Tibial artery (tissue), 4 donors: Measurements from ENCODE around the gene CSMD2.

Source experiments
- DNase-seq, 2 donors: peaks; one replicate each; pipeline ENCODE4 v3.0.0-alpha.2; 2019
- H3K27ac ChIP-seq, 2 donors: fragments of 200-600 bp; sonication (generic) in 1 of 2; 1 replicate in 1 of 2; 2 replicates in 1 of 2; pipeline ENCODE4 v1.5.1; 2018 to 2019; ENCODE audit warnings: mild to moderate bottlenecking in 1 of 2
- H3K27me3 ChIP-seq, 2 donors: fragments of 200-600 bp; sonication (generic) in 1 of 2; one replicate each; pipeline versions ENCODE4 v1.5.1 to v1.6.0; 2016 to 2019
- H3K36me3 ChIP-seq, 3 donors: fragments of 200-600 bp; sonication (generic) in 2 of 3; one replicate each; pipeline ENCODE4 v1.5.1; 2016 to 2019; ENCODE audit warnings: mild to moderate bottlenecking in 2 of 3
- H3K4me1 ChIP-seq, 4 donors: fragments of 200-600 bp; sonication (generic) in 2 of 4; 1 replicate in 3 of 4; 2 replicates in 1 of 4; pipeline ENCODE4 v1.5.1; 2016 to 2019
- H3K4me3 ChIP-seq, 2 donors: fragments of 200-600 bp; sonication (generic) in 1 of 2; 1 replicate in 1 of 2; 2 replicates in 1 of 2; pipeline ENCODE4 v1.5.1; 2018 to 2019; ENCODE audit warnings: mild to moderate bottlenecking in 2 of 2
- H3K9me3 ChIP-seq, 3 donors: fragments of 200-600 bp; sonication (generic) in 1 of 3; one replicate each; pipeline ENCODE4 v1.5.1; 2016 to 2019
- intact Hi-C: fragments of 100-400 bp; cut with DNase I; formaldehyde crosslinking; loops from one replicate; pipeline ENCODE4 v1.15.0; 2023; ENCODE audit warnings: low total_unique reads
- TF ChIP-seq, protein P1 (sequence below), 2 experiments: fragments of 200-600 bp in 1 of 2; fragments of 450-650 bp in 1 of 2; IDR thresholded peaks; one replicate each; pipeline ENCODE4 v1.5.1; 2017 to 2019; ENCODE audit warnings: antibody characterized with exemption in 2 of 2, mild to moderate bottlenecking in 1 of 2, moderate library complexity in 1 of 2

CSMD2 gene

DNA sequence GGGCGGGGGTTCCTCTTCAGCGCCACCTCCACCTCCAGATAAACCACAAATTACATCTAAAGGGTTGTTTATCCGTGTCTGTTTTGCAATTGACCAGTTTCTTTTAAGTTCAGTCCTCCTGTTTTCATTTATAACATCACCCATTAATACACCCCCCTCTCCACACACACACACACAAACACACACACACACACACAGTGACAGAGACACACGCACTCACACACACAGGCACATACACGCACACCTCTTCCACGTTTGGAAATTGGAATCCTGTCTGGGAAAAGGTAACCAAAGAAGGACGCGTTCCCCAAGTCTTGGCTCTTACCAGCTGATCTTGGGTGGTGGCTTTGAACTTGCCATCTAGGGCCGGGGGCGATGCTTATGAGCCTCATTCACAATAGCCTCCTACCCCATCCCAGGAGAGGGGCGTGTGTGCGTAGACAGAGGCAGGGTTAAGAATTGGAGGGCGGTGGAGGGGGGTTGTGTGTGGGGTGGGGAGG lies 442 bp upstream of the CSMD2 start:
- H3K4me3 ChIP-seq, result peak overlapping the region; percentile 35 to 53
- no peak for DNase-seq
- TF ChIP-seq, protein P1, sequence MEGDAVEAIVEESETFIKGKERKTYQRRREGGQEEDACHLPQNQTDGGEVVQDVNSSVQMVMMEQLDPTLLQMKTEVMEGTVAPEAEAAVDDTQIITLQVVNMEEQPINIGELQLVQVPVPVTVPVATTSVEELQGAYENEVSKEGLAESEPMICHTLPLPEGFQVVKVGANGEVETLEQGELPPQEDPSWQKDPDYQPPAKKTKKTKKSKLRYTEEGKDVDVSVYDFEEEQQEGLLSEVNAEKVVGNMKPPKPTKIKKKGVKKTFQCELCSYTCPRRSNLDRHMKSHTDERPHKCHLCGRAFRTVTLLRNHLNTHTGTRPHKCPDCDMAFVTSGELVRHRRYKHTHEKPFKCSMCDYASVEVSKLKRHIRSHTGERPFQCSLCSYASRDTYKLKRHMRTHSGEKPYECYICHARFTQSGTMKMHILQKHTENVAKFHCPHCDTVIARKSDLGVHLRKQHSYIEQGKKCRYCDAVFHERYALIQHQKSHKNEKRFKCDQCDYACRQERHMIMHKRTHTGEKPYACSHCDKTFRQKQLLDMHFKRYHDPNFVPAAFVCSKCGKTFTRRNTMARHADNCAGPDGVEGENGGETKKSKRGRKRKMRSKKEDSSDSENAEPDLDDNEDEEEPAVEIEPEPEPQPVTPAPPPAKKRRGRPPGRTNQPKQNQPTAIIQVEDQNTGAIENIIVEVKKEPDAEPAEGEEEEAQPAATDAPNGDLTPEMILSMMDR (IDR thresholded peaks at IDR 0.05), result no peak
- peaks cover 3 to 75% of the 10 kb centered on the region in 2 donors for H3K27me3 ChIP-seq
- no peaks in the 10 kb centered on the region for H3K36me3 ChIP-seq
- no peaks in the 10 kb centered on the region for H3K9me3 ChIP-seq
- no peak overlapping the region for H3K27ac ChIP-seq
- intact Hi-C loops, result loop anchor here (10.0 kb wide), 1 partner anchor 431 kb away; no protein-coding TSS in a partner anchor
- peaks cover 6 to 46% (median 42%) of the 10 kb centered on the region in 4 donors for H3K4me1 ChIP-seq

DNA sequence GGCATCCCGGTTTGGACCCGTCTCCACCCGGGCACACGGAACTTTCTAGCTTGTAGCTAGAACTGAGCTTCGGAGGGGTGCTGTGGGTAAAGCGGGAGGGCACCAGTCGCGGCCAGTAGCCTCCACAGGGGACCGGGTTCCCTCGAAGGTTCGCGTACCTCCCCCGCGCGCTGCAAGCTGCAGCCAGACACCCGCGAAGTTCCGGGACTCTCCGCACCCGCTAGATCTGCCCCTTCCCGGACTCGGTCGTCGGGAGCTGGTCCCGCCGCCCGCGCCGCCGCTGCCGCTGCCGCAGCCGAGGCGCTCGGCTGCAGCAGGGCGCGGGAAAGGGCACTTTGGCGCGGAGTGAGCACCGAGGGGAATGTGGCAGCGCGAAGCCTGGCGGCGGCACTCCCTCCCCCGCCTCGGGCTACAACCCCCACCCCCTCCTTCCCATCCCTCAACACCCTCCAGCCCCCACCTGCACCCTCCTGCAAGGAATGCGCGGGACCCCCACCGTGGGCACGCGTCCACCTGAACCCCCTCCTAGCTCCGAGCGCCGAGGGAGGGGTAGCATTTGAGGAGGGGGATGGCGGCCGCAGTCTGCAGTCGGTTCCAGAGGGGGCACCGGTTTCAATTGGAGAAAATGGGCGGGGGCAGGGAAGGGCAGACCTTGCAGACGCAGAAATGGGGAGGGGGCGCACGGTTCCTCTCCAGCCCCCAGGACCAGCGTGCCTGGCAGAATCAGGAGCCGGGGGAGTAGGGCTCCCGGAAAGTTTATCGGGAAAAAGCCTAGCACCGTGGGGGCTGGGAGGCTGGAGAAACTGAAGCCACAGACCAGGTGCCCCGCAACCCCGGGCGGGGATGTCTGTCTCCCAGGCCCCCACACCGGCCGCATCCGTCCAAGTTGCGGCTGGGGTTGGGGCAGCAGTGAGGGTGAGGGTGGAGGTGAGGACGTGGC lies 968 bp downstream of the CSMD2 start:
- H3K36me3 ChIP-seq, result no peaks in the 10 kb centered on the region
- peaks cover 6 to 46% (median 42%) of the 10 kb centered on the region in 4 donors for H3K4me1 ChIP-seq
- no peaks in the 10 kb centered on the region for H3K9me3 ChIP-seq
- TF ChIP-seq, protein P1 (IDR thresholded peaks at IDR 0.05), result no peak
- no peak for DNase-seq
- peaks cover 3 to 60% of the 10 kb centered on the region in 2 donors for H3K27me3 ChIP-seq
- intact Hi-C loops, result loop anchor here (5.0 to 10.0 kb wide), 2 partner anchors 429 to 527 kb away; no protein-coding TSS in a partner anchor
- H3K27ac ChIP-seq, result no peak overlapping the region
- H3K4me3 ChIP-seq, result peak overlapping the region; percentile 35 to 53

DNA sequence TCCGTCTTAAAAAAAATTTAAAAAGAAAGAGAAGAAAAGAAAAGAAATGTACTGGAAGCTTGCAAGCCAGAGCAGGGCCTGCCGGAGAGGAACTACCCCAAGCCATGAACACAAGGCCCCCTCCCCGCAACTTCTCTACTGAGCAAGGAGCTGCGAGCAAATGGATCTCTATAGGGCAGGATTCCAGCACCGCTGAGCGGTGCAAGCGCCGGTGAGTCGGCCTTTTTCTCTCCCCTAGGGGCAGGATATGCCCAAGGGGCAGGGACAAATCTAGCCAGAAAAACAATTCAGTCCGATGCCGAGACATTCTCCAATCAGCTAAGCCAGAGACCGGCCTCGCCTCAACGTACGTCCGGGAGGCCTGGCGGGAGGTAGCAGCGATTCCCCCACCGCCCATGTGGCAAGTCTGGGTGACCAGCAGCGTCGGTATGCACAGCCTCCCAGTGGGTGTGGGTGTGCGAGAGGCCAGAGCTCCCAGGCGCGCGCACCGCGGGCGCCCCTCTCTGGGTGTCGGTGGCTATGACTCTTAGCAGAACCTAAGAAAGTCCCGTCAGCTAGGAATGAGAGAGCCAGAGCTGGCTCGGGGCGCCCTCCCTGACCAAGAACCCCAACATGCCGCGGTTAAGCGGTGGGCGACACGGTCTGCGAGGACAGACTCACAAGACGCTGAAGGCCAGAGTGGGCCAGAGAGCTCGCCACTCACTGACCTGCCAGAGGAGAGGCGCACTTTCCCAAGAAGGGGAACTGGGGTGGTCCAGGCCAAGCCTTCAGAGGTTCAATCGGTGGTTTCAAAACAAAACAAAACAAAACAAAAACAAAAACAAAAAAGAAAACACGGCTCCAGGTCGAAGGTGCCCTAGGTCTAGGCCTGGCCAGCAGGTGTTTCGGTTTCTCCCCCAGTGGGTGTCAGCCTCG lies 1.9 kb downstream of the CSMD2 start:
- intact Hi-C loops, result loop anchor here (5.0 to 10.0 kb wide), 2 partner anchors 428 to 526 kb away; no protein-coding TSS in a partner anchor
- Histone ChIP-seq H3K9me3 (no peaks in the 10 kb centered on the region), H3K36me3 (no peaks in the 10 kb centered on the region), H3K27me3 (peaks cover 3 to 51% of the 10 kb centered on the region in 2 donors), H3K4me3 (peak overlapping the region; percentile 35 to 53), H3K27ac (no peak overlapping the region), H3K4me1 (peaks cover 6 to 46% (median 42%) of the 10 kb centered on the region in 4 donors)
- TF ChIP-seq, protein P1 (IDR thresholded peaks at IDR 0.05), result peak; percentile 67 to 84
- peak; percentile 72 to 83 for DNase-seq

DNA sequence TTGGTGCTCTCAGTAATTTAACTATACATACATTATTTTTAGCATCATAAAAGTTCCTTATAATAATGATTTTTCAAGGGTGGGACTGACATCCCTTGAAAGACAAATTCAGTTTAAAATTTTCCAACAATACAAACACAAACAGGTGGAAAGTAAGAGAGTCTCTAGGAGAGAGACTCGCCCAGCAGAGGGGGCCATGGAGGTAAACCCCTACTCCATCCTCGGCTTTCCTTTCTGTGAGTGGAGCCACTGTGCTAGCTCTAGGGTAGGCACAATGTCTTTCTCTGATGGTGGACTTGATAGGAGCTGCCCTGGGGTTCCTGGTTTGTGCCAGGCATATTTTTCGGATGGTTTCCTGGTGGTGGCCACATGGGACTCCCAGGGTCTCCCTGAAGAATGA lies 8.3 kb downstream of the CSMD2 start:
- Histone ChIP-seq H3K4me1 (no peaks in the 10 kb centered on the region), H3K27me3 (peaks cover 0 to 3% of the 10 kb centered on the region in 2 donors), H3K36me3 (no peaks in the 10 kb centered on the region), H3K9me3 (no peaks in the 10 kb centered on the region), H3K4me3 (no peak overlapping the region), H3K27ac (no peak overlapping the region)
- no peak for DNase-seq
- TF ChIP-seq, protein P1 (IDR thresholded peaks at IDR 0.05), result no peak
- intact Hi-C loops, result no loop called here

DNA sequence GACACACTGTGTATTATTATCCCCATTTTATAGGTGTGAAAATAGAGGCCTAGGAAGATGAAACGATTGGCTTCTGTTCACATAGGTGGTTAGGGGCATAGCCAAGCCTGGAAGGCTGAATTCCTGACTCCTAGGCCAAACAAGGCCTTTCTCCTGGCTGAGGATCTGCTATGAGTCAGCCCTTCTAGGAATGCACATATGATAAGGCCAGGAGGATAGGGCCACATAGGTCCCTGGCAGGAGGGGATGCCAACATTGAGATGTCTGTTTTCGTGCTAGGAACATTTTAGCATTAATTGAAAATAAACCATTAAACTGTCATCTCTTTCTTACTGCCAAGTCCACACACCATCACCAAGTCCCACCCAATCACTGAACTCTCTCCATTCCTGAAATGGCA lies 9.2 kb downstream of the CSMD2 start:
- intact Hi-C loops, result no loop called here
- H3K4me3 ChIP-seq, result no peak overlapping the region
- H3K27me3 ChIP-seq, result no peaks in the 10 kb centered on the region
- H3K36me3 ChIP-seq, result no peaks in the 10 kb centered on the region
- H3K9me3 ChIP-seq, result no peaks in the 10 kb centered on the region
- DNase-seq, result no peak
- no peak overlapping the region for H3K27ac ChIP-seq
- TF ChIP-seq, protein P1 (IDR thresholded peaks at IDR 0.05), result no peak
- no peaks in the 10 kb centered on the region for H3K4me1 ChIP-seq
